ENCODE results near the gene ELK3. TPM values are rescaled to one million over a fixed set of nuclear protein-coding genes. Genes with fewer than 3 reads are reported as not detected.

Gene ELK3
- total and polyA plus RNA-seq, 2 of the 8 experiments (the other 6 are each of a cell fraction or from before 2014, with no cell fraction given), result 3.5 to 14.3 TPM

DNA sequence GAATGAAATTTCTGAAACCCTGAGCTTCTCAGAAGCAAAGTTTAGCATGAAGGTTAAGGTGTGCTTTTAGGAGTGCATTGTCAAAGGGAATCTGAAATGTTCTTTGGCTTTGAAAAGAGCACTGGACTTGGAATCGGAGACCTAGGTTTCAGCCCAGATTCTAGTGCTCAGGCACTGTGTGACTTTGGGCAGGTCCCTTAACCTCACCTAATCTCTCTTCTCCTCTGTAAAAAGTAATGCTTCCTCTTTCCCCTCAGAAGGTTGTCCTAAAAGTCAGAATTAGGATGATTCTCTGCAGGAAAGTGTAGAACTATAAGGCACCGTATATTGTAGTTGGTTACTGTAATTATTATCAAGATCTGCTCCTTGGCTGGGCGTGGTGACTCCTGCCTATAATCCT is 38.0 kb upstream of the ELK3 start:
- no peak overlapping the region for H3K4me3 ChIP-seq (ENCODE audit: extremely low read depth in 1 of 4, insufficient read depth in 2 of 4, low read depth in 3 of 4, low read length in 4 of 4)
- H3K4me1 ChIP-seq (replicated peaks in 1 of 4; ENCODE audit: control insufficient read depth in 3 of 4, insufficient read depth in 4 of 4, low read length in 3 of 4), result peaks cover 0 to 1% (median 0%) of the 10 kb centered on the region in 4 experiments; a peak in 1 of 7 replicates
- H3K79me1 ChIP-seq (ENCODE audit: low read depth, low read length), result no peaks in the 10 kb centered on the region
- H3K4ac ChIP-seq (replicated peaks; ENCODE audit: insufficient read length, low read depth, low read length), result no peak overlapping the region
- DNase-seq (ENCODE audit: low read depth in 1 of 2, low spot score in 2 of 2) (no peak), FAIRE-seq (no peak)
- H2BK12ac ChIP-seq (ENCODE audit: low read depth, low read length), result no peak overlapping the region
- no peaks in the 10 kb centered on the region for H3K27me3 ChIP-seq (replicated peaks in 1 of 4; ENCODE audit: control insufficient read depth in 3 of 4, extremely low read depth in 1 of 4, insufficient read depth in 3 of 4, low read length in 3 of 4)
- TF ChIP-seq, protein P1, sequence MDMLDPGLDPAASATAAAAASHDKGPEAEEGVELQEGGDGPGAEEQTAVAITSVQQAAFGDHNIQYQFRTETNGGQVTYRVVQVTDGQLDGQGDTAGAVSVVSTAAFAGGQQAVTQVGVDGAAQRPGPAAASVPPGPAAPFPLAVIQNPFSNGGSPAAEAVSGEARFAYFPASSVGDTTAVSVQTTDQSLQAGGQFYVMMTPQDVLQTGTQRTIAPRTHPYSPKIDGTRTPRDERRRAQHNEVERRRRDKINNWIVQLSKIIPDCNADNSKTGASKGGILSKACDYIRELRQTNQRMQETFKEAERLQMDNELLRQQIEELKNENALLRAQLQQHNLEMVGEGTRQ (IDR thresholded peaks at IDR 0.05; ENCODE audit: low read length), result no peak
- no peak for TF ChIP-seq CHD2 (IDR thresholded peaks at IDR 0.05; ENCODE audit: low read length)
- no peak for TF ChIP-seq HDAC6 (IDR thresholded peaks at IDR 0.05; ENCODE audit: low read depth, low read length)
- TF ChIP-seq TCF12 (IDR thresholded peaks at IDR 0.05; ENCODE audit: low read depth, low read length), result no peak
- no peak for TF ChIP-seq RNF2 (IDR thresholded peaks at IDR 0.05; ENCODE audit: borderline replicate concordance, low read depth, low read length, missing control alignments, poor library complexity, severe bottlenecking)
- H3K18ac ChIP-seq (ENCODE audit: extremely low read depth, low read length), result no peak overlapping the region
- no peaks in the 10 kb centered on the region for H3K9me3 ChIP-seq (ENCODE audit: insufficient read depth in 2 of 2, low read depth in 1 of 2, low read length in 1 of 2)
- no peak overlapping the region for H3K9ac ChIP-seq (replicated peaks in 1 of 4; ENCODE audit: extremely low read depth in 1 of 4, low read depth in 3 of 4, low read length in 3 of 4)
- no peaks in the 10 kb centered on the region; the same call in 1 of the 2 replicates for H3K23me2 ChIP-seq (ENCODE audit: low read depth, low read length)
- H2BK20ac ChIP-seq (ENCODE audit: low read length), result no peak overlapping the region
- H3K14ac ChIP-seq (ENCODE audit: insufficient read length), result no peak overlapping the region
- H4K20me1 ChIP-seq (replicated peaks in 1 of 2; ENCODE audit: control insufficient read depth in 1 of 2, insufficient read depth in 2 of 2, low read length in 2 of 2), result no peaks in the 10 kb centered on the region
- H3K36me3 ChIP-seq (ENCODE audit: control insufficient read depth in 2 of 4, insufficient read depth in 4 of 4, low read length in 3 of 4), result no peaks in the 10 kb centered on the region
- no peak overlapping the region for H3K56ac ChIP-seq (replicated peaks; ENCODE audit: insufficient read length, low read depth, low read length)
- H3K79me2 ChIP-seq (ENCODE audit: control insufficient read depth in 1 of 2, insufficient read depth in 2 of 2, low read length in 2 of 2), result no peaks in the 10 kb centered on the region
- no peak overlapping the region for H3K4me2 ChIP-seq (ENCODE audit: insufficient read depth in 1 of 2, low read depth in 2 of 2, low read length in 2 of 2)
- H2BK5ac ChIP-seq (ENCODE audit: low read depth, low read length), result no peak overlapping the region
- H4K5ac ChIP-seq (ENCODE audit: insufficient read length, low read depth, low read length), result no peak overlapping the region
- POLR2A ChIA-PET (ENCODE audit: partially characterized antibody), result no interaction called here
- H2BK15ac ChIP-seq (ENCODE audit: low read length), result no peak overlapping the region
- H3K27ac ChIP-seq (ENCODE audit: low read depth, low read length), result no peak overlapping the region
- H2AK5ac ChIP-seq (ENCODE audit: low read depth, low read length), result no peak overlapping the region
- H3K23ac ChIP-seq (ENCODE audit: insufficient read length), result no peak overlapping the region
- 88% methylated on average over 3 of the region's 3 CpGs; no CpG with 5 or more reads in 1 of the 2 experiments for WGBS, 2 experiments (ENCODE audit: extremely low coverage in 1 of 2, insufficient coverage in 1 of 2, insufficient read length in 1 of 2, insufficient replicate concordance in 2 of 2, low coverage in 1 of 2, low lambda C conversion rate in 2 of 2, missing lambda C conversion rate in 1 of 2)
- H4K8ac ChIP-seq (ENCODE audit: extremely low read depth, insufficient read depth, low read length), result no peak overlapping the region
- H2BK120ac ChIP-seq (replicated peaks; ENCODE audit: low read depth, low read length), result no peak overlapping the region
- H4K91ac ChIP-seq (replicated peaks; ENCODE audit: insufficient read length, low read length), result no peak overlapping the region
- CTCF ChIA-PET (ENCODE audit: partially characterized antibody), result no interaction called here
- H2AFZ ChIP-seq (ENCODE audit: low read length), result no peak overlapping the region
